Stimulated activated CD4-positive, alpha-beta T cell treated with anti-CD3 and anti-CD28 coated beads, Interleukin-12 subunit alpha, Interleukin-12 subunit beta, amount 100 ng/mL, for 4 hours (primary cell): ENCODE data around the gene BLVRB.
"Not testable (repeated sequence)": the region's sequence is repeated elsewhere in the genome, so short reads cannot be mapped to it uniquely, and the experiment has no call there.

Experiments
- DNase-seq: peaks from one replicate; pipeline ENCODE4 v3.0.0-alpha.2; 2020

BLVRB gene

GRCh38 chr19:40421993-40422747 lies 43.4 kb downstream of the BLVRB start:
- DNase-seq = no peak

- DNase-seq = peak; percentile 65
These were observed 44.5 kb downstream of the BLVRB start for GRCh38 chr19:40420766-40421765.

GRCh38 chr19:40420451-40420765 lies 45.1 kb downstream of the BLVRB start:
- DNase-seq = no peak

GRCh38 chr19:40419780-40420179 lies 45.8 kb downstream of the BLVRB start:
- no peak for DNase-seq

- no peak for DNase-seq
These were observed 46.4 kb downstream of the BLVRB start for GRCh38 chr19:40419066-40419612.

- no peak for DNase-seq
These were observed 47.5 kb downstream of the BLVRB start for GRCh38 chr19:40418040-40418439.

- no peak for DNase-seq
These were observed 47.9 kb downstream of the BLVRB start for GRCh38 chr19:40417643-40417981.

GRCh38 chr19:40416918-40417642 lies 48.5 kb downstream of the BLVRB start:
- DNase-seq = no peak

GRCh38 chr19:40415768-40416167 lies 49.8 kb downstream of the BLVRB start:
- no peak for DNase-seq

- no peak for DNase-seq
These were observed 50.7 kb downstream of the BLVRB start for GRCh38 chr19:40414542-40415535.

- no peak for DNase-seq
These were observed 52.2 kb downstream of the BLVRB start, which contains the start of gene PRX for GRCh38 chr19:40413291-40413845. Gene PRX (minus strand): TSS chr19:40413378. CDS start chr19:40407932, 5,446 bp downstream.

GRCh38 chr19:40412866-40413265 lies 52.7 kb downstream of the BLVRB start:
- DNase-seq = no peak

- no peak for DNase-seq
These were observed 53.5 kb downstream of the BLVRB start for GRCh38 chr19:40411958-40412499.

- DNase-seq = no peak
These were observed 54.3 kb downstream of the BLVRB start for GRCh38 chr19:40411125-40411842.

GRCh38 chr19:40410030-40410389 lies 55.5 kb downstream of the BLVRB start:
- DNase-seq = no peak

- not testable (repeated sequence) for DNase-seq
These were observed 57.0 kb downstream of the BLVRB start for GRCh38 chr19:40408598-40408925.

- no peak for DNase-seq
These were observed 57.6 kb downstream of the BLVRB start for GRCh38 chr19:40407714-40408597.

GRCh38 chr19:40403262-40403984 lies 62.1 kb downstream of the BLVRB start:
- peak; percentile 78 for DNase-seq

- no peak for DNase-seq
These were observed 65.0 kb downstream of the BLVRB start for GRCh38 chr19:40400559-40400958.
